HepG2 (cell line): ENCODE results near the gene IKZF2.

Experiments used
- ETS1 ChIP-seq: sonication (generic); formaldehyde crosslinking; IDR thresholded peaks from 2 replicates; pipeline ENCODE4 v1.4.0; 2020; ENCODE audit warnings: missing genetic modification reagents
- POLR2AphosphoS5 ChIP-seq: IDR thresholded peaks from 2 replicates; pipeline ENCODE4 v1.6.1; 2012; ENCODE audit warnings: low read depth, low read length
- ZZZ3 ChIP-seq: sonication (generic); formaldehyde crosslinking; IDR thresholded peaks from 2 replicates; pipeline ENCODE4 v1.4.0; 2020; ENCODE audit warnings: missing genetic modification reagents, mild to moderate bottlenecking, borderline replicate concordance

- TF ChIP-seq ETS1 (CRISPR knock-in tag) (no peak), ZZZ3 (no peak), POLR2AphosphoS5 (no peak)
These were observed 16.0 kb upstream of the IKZF2 start for GRCh38 chr2:213167271-213167930.
